HG03565 (cell line): Measurements from ENCODE around the gene TMEM200B.
"Not testable (repeated sequence)": the region's sequence is repeated elsewhere in the genome, so short reads cannot be mapped to it uniquely, and the experiment has no call there.

Source experiments
- ATAC-seq: cut with Tn5 transposase; IDR thresholded peaks from one replicate; pipeline ENCODE4 v1.9.1; 2021; ENCODE audit warnings: mild to moderate bottlenecking, moderate library complexity; ENCODE audit not compliant: unreplicated experiment

The TMEM200B gene

DNA sequence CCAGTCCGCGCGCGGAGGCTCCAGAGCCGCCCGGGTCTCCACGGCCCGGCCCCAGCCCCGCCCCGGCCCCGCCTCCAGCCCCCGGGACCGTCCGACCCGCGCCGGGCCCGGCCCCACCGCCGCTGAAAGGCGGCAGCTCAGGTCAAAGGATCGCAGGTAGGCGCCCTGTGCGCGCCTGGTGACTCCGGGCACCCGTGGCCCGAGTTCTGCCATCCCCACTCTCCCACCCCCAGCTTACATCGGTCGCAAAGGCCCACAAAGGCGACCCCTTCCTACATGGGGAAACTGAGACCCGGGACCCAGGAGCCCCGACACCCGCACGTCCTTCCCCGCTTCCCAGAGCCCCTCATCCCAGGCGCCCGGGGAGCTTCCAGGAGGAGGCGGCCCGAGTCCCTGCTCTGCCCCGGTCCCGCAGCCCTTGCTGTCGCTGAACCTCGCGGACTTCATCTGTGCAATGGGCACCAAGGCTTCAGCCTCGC lies at the start of gene TMEM200B:
TMEM200B (minus strand) TSS at position 17 of the 479 bp plus-strand sequence. CDS start 2,075 bp downstream, outside the sequence.
- no peak for ATAC-seq

DNA sequence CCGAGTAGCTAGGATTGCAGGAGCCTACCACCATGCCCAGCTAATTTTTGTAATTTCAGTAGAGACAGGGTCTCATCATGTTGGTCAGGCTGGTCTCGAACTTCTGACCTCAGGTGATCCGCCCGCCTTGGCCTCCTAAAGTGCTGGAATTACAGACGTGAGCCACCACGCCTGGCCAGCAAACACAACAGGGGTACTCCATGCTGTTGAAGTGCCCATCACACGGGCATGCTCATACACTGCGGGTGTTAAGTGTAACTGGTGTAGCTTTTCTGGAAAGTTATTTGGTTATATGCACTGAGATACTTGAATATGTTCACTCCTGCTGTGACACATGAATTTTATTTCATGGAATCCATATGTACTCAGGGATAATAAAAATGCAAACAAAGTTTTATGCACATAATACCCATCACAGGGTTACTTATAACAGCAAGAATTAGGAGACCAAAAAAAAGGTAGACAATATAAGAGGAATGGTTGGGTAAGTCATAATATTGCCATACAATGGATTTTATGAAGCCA lies 48.8 kb upstream of the TMEM200B start:
- no peak for ATAC-seq

DNA sequence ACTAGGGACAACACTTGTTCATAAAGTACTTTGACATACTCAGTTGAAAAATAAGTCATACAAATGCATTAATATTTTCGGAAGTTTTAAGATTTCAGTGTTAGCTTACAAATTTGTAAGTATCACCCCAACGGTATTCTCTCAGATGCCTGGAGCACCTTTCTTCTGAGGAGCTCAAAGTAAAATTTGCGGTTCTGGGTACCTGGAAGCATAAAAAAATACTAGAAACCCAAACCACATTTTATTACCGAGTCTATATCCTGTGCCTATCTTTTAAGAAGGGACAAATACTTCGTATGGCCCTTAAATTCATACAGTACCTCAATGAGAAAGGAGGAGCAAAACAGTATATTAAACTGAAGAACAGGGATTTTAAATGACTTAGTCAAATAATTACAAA lies 47.8 kb upstream of the TMEM200B start:
- ATAC-seq: no peak

DNA sequence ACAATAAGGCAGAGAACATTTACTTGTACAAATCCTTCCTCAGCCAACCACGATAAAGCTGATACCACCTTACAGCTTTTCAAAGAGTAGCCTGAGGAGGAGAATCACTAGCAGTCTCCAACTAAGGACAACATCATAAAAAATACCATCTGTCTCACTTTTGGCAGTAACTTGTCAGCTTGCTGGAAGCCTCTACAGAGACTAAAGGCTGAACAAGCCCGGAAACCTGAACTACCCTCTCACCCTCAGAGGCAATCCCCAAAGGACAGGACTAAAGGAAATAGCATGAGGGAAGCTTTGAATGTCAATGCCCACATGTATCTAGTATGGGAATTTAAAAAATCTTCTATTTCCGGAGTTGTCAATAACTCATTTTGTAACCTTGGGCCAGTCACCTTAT lies 47.4 kb upstream of the TMEM200B start:
- ATAC-seq: no peak

DNA sequence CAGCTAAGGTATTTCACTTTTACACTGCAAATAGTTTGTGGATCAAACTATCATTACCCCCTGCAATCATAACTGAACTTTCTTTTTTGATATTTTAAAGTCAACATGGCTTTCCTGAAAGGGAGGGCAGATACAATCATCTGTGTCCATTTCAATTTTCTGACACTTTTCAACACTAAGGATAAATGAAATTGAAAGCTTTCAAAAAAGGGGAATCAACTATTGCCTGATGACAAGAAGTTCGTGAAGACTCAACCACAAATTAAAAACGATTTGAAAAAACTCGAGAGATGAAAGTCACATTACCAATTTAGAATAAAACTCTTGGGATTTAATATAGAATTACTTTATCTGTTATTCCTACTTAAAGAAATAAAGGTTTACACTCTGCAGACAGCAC lies 46.3 kb upstream of the TMEM200B start:
- no peak for ATAC-seq

DNA sequence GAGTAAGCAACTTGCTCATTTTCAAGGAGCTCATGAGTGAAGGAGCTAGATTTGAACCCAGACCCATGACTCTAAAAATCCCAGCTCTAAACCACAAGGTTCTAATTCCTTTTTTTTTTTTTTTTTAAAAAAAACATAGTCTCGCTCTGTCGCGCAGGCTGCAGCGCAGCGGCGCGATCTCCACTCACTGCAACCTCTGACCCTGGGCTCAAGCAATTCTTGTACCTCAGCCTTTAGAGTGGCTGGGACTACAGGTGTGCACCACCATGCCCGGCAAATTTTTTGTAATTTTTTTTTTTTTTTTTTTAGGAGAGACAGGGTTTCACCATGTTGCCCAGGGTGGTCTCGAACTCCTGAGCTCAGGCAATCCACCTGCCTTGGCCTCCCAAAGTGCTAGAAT lies 44.2 kb upstream of the TMEM200B start:
- no peak for ATAC-seq

DNA sequence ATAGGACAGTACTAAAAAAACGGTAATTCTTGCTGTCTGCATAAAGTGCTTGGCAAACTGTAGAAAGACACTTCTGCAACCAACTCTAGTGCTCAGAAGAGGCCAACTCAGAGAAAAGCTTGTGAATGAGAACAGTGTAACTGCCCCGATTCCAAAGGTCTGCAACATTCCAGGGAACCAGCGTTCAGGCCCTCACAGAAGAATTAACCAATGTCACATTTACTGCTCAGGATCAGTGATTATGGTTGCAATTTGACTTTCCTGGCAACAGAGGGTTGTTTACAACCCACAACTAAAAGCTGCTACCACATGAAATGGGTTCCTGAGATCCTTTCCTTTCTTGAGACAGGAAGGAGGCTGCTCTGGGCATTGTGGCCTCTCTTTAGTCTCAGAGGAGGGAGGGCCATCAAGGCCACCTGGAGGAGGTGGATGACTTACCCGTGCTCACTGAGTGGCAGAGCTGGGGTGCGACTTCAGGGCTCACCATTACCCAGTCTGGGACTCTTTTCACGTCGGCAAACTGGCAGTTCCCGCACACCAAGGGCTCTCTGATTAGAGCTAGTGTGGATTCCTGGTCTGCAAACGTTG lies 42.7 kb upstream of the TMEM200B start:
- ATAC-seq: no peak

DNA sequence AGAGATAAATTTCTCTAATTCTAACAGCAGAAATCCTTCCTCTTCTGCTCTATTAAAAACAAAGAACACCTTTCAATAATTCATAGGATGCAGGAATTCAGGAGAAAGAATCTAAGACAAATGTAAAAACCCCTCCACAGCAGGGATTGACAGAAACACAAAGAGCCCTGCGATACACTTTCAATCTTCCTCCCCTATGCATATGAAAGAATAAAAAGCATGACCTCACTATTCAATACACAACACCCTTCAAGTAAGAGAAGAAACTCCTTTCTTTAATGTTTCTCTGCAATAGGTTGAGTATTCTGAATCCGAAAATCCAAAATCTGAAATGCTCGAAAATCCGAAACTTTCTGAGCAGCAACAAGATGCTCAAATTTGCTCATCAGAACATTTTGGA lies 40.9 kb upstream of the TMEM200B start:
- no peak for ATAC-seq

DNA sequence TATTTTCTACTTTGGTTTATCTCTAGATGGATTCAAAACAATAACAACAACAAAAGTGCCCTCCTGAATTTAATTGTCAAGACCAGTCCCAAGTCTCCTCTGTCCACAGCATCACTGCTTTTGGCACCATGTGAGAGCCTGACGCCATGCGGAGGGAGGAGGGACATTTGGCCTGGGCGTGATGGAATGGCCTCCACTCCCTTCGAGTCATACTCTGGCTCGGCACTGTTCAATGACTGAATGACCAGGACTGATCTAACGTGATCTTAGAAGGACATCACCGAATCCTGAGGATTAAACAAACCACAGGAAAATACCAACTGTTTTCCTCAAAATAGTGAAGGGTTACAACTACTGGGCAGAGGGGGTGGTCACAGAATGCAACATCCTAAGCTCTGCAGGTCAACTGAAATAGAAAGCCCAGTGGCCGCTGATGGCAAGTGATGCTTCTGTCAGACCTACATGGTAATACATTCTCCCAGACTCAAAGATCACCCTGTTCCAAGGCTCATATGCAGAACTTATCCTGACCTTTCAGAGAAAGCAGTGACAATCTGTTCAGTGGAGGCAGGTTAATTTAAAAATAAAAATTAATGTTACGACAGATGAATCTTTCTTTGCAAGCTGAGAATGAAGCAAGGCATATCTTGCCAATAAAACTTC lies 38.9 kb upstream of the TMEM200B start:
- no peak for ATAC-seq

DNA sequence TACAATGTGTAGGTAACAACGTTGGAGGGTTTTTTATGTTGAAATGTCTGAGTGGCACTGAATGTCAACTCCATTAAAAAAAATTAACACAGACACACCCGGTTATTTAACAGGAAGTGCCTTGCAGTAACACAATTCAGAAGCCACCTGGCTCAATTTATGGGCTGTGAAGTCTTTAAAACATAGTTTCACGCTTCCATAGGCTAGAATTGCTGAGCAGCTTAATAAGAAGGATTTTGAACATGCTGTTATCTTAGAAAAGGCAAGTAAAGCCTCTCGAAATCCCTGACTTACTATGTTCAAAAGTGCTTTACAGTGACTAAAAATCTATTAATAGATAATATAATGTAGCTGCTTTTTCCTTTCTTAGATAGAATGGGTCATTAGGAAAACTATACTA lies 38.3 kb upstream of the TMEM200B start:
- no peak for ATAC-seq

DNA sequence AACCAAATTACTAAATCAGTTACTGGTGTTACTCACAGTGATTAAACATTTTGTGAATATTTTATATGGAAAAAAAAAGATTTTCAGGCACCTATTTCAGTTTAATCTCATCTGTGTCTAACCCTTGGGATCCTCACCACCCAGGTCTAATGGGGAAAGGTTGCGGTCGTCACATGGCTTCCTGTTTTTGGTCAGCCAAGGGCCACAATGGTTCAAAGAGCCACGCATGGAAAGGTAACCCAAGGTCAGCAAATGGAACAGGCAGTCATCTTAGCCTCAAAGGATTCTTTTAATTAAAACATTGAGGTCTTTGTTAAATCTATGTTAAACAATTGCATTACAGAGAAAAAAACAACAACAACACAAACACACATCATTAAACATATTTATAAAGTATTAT lies 36.1 kb upstream of the TMEM200B start:
- ATAC-seq: no peak

DNA sequence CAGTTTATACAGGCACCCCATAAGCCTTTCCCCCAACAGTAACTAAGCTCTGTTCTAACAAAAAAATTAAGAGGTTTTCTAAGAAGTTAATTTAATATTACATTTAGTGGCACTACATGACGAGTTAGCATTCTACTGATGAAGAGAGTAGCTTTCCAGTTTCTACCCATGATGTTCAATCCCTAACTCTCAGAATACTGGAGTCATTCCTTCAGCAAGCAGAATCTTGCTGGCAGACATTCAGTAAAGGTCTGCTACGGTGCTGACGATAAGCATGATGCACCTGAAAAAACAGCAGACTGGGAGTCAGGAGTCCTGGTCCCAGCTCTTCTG lies 33.5 kb upstream of the TMEM200B start:
- ATAC-seq: no peak

DNA sequence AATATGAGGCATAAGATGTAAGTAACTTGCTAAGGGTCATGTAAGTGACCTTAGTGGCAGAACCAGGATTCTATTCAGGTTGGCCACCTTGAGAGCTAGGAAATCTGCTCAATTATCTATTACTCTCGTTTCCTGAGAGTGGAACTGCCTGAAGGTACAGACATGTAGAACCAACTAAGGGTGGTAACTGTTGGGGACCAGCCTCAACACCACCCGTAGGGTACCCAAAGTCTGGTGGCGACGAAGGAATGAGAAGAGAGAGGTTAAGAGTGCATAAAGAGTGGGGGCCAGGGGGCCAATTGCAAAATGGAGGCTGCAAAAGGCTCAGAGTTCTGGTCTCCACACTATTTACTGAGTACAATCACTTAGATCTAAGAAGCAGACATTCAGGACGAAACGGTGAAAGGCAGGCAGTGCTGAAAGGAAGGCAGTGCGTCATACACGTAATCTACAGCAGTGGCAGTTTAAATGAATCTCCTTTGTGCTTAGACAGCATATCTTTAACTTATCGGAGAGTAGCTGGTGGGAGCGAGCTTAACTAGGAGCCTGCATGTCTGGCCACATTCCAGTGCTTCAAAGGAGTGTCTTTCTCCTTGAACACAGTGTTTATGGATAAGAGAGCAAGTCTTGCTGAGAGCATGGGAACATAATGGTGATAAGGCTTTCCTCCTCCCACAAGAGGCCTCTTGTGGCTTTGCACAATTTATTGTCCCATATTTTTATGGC lies 33.0 kb upstream of the TMEM200B start:
- no peak for ATAC-seq

DNA sequence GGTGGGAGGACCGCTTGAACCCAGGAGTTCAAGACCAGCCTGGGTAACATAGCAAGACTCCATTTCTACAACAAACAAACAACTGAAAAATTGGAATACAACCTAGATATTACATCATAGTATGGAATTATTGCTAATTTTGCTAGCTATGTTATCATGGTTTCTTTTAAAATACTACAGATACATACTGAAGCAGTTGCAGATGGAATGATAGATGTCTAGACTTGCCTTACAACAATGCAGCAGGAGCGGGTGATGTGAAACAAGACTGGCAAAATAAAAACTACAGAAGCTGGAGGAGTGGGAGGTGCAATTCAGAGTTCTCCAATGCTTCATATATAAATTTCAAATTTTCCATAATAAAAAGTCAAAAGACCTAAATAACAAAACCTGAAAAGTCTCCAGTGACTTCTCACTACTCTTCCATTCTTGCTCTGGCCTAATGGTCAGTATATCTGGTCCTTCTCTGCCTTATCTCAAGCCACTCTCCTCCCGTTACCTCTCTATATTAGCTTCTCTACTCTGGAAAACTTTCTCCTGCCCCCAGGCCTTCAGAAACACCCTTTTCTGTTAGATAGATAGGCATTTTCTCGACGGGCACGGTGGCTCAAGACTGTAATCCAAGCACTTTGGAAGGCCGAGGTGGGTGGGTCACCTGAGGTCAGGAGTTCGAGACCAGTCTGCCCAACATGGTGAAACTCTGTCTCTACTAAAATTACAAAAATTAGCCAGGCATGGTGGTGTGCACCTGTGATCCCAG lies 28.5 kb upstream of the TMEM200B start:
- ATAC-seq: no peak

DNA sequence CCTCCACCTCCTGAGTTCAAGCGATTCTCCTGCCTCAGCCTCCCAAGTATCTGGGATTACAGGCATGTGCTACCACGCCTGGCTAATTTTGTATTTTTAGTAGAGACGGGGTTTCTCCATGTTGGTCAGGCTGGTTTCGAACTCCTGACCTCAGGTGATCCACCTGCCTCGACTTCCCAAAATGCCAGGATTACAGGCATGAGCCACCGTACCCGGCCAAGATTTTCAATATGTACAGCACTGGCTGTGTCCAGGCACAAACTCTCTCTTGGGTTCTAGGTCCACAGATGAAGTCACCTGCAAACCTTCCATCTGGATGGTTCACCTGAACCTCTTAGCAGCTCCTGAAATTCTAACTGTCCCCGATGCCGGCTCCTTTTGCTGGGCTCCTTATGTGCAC lies 26.6 kb upstream of the TMEM200B start:
- not testable (repeated sequence) for ATAC-seq

DNA sequence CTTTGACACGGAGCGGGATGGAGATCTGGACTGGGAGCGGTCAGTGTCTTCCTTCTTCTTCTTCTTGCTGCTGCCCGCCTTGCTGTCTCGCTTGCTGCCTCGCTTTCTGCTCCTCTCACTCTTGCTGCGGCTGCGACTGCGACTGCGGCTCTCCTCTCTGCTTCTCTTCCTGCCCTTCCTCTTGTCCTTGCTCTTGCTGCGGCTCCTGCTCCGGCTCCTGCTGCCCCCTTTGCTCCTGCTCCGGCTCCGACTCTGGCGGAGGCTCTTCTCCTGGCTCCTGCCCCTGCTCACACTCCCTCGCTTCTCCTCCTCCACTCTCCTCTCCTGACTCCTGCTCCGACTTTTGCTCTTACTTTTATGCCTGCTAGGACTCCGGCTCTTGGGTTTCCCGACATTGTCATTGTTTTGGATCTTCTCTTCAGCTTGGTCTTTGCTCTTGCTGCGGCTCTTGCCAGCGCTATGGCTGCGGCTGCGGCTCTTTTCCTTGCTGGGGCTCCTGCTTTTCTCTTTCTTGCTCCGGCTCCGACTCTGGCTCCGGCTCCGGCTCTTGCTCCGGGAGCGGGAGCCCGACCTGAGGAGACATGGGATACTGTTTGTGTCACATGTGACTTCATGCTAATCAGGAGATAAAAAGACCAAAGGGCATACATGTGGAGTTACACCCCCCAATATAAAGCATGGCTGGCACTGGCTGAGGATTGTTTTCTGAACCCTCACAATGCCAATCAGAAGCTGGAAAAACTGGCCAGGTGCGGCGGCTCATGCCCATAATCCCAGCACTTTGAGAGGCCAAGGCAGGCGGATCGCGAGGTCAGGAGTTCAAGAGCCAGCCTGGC lies 25.2 kb upstream of the TMEM200B start:
- no peak for ATAC-seq

DNA sequence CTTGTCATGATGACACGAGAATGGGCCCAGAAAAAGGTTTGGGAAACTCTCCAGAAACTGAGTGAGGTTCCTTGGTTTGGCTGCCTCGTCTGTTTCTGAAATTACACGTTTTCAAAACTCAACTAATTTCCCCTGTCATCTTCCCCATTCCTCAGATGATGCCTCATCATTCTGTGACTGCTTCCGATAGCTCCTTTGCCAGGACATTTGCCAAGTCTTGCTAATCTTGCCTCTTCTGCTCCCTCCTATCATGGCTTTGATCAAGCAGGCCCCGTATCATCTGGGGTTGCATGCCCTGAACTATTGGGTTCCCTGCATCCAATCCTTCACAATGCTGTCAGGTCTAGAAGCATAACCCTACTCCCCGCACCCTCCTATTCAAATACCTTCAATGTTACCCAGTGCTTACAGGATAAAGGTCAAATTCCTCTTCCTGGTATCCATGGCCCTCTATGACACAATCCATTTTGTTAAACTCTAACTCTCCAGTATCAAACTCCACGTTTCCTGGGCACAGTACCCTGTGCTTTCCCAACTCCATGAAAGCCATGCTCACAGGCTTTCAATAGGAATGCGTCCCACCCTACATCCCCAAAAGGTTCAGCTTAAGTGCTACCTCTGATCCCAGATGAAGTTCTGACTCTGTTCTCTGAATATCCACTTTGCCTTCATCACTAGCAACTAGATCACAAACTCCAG lies 22.2 kb upstream of the TMEM200B start:
- no peak for ATAC-seq

DNA sequence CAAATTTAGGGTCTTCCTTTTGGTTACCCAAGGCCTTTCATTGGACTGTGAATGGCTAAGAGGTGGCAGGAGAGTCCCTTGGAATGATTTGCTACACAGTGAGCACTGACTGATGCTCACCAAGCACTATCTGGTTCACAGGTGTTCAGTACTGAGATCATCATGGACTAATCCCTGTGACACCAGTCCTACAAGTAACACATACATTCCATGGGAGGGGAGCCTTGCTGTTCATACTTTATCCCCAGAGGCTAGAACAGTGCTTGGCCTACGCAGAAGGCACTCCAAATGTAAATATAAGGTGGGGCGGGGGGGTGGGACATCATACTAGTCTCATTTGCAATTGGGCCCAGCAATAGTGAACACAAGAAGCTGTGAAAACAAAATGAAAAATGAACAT lies 20.5 kb upstream of the TMEM200B start:
- ATAC-seq: no peak

DNA sequence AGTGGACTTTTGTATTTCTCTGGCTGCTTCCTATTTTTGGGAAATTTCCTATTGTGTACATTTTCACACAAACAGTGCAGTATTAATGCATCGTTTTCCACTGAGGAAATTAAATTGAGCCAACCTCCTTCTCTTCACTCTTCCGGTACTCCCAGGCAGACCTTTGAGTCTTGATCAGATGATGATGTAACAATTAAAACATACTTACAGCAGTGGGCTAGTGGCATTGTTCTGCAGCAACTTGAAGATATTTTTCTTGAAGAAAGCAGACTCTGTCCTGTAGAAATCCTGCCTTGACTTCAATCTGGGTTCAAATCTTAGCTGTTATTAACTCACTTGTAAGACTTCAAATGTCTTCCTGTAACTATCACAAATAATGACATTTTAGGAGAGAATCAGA lies 19.0 kb upstream of the TMEM200B start:
- ATAC-seq: no peak

DNA sequence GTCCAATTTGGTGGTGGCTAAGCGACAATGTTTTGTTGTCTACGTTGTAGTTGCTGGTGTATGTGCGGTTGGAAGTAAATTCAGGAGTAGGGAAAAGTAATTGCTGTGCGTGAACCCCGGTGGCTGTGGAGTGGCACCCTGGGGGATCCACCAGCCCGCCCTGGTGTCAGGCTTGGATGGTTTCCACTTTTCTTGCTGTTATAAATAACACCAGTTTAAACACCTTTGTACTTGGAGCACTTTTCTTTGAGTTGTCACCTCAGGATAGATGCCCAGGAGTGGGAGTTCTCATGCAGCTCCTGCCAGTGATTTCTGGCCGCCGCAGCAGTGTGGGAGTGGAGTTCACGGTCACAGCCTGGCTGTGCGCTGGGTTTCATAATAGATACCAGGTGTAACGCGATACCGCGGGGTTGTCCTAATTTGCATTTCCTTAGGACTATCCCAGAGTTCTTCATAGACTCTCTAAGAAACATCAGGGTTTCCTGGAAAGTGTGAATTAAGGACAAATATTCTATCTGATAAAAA lies 12.8 kb upstream of the TMEM200B start:
- ATAC-seq: no peak
